A549 (cell line): Measurements from ENCODE around the gene PCSK6. TPM values are rescaled to one million over a fixed set of nuclear protein-coding genes. Genes with fewer than 3 reads are reported as not detected.

Experiments used
- ATAC-seq, 2 experiments: fragments of 200-7000 bp in 1 of 2; fragments of >200 bp in 1 of 2; cut with Nextera tagmentation in 1 of 2; cut with Tn5 transposase in 1 of 2; 3 replicates each; pipeline versions ENCODE4 v1.8.0 to v1.9.1; 2018 to 2020; ENCODE audit warnings: mild to moderate bottlenecking in 1 of 2, moderate library complexity in 1 of 2
- CTCF ChIA-PET: fragments of 300-600 bp; sonication (Branson Sonifier 250); formaldehyde crosslinking; extraction: SDS; loops from one replicate; lab custom pipeline; 2021; ENCODE audit warnings: antibody characterized with exemption, inconsistent platforms; lab: Yijun Ruan, JAX
- POLR2A ChIA-PET: fragments of 350-600 bp; formaldehyde crosslinking; extraction: SDS; loops from one replicate; lab custom pipeline; 2021; ENCODE audit warnings: antibody characterized with exemption, inconsistent platforms; lab: Yijun Ruan, JAX
- DNase-seq, 2 experiments: peaks; one replicate each; pipeline versions ENCODE4 v3.0.0 to v3.0.0-alpha.2; 2011 to 2016; ENCODE audit warnings: low read depth in 1 of 2, low spot score in 1 of 2
- FAIRE-seq: peaks from 2 replicates; lab custom pipeline; 2011; peaks lifted over from hg19 to GRCh38; lab: Jason Lieb, UNC
- H3K27ac ChIP-seq, 2 experiments: fragments of >200 bp; sonication (Bioruptor Twin); formaldehyde crosslinking; 3 replicates each; pipeline ENCODE4 v1.5.1; 2016 to 2017
- H3K4me1 ChIP-seq: fragments of >200 bp; sonication (Bioruptor Twin); formaldehyde crosslinking; 3 replicates; pipeline ENCODE4 v1.6.1; 2016
- H3K4me2 ChIP-seq: fragments of >200 bp; sonication (Bioruptor Twin); formaldehyde crosslinking; 3 replicates; pipeline ENCODE4 v1.6.1; 2016
- H3K4me3 ChIP-seq: fragments of >200 bp; sonication (Bioruptor Twin); formaldehyde crosslinking; 3 replicates; pipeline ENCODE4 v1.5.1; 2016
- H3K9me3 ChIP-seq: fragments of >200 bp; sonication (Bioruptor Twin); formaldehyde crosslinking; 3 replicates; pipeline ENCODE4 v1.6.1; 2016
- CBX2 ChIP-seq: fragments of 200-600 bp; sonication (generic); IDR thresholded peaks from 2 replicates; pipeline ENCODE4 v1.6.1; 2016; ENCODE audit warnings: low read depth, mild to moderate bottlenecking, borderline replicate concordance
- CHD4 ChIP-seq: fragments of 200-600 bp; sonication (generic); IDR thresholded peaks from 2 replicates; pipeline ENCODE4 v1.6.1; 2016; ENCODE audit warnings: antibody characterized with exemption, mild to moderate bottlenecking, borderline replicate concordance
- EHF ChIP-seq: fragments of 250-450 bp; sonication (Bioruptor Pico); IDR thresholded peaks from 2 replicates; pipeline ENCODE4 v1.5.0; 2020; ENCODE audit warnings: mild to moderate bottlenecking
- EHMT2 ChIP-seq: fragments of 200-600 bp; sonication (generic); IDR thresholded peaks from 2 replicates; pipeline ENCODE4 v1.6.1; 2016; ENCODE audit warnings: antibody characterized with exemption, low read depth, mild to moderate bottlenecking, moderate library complexity
- EP300 ChIP-seq, 2 experiments: fragments of >200 bp; sonication (Bioruptor Twin); formaldehyde crosslinking; IDR thresholded peaks; 2 replicates in 1 of 2; 3 replicates in 1 of 2; pipeline ENCODE4 v1.6.1; 2016 to 2017
- FOXS1 ChIP-seq: fragments of 250-450 bp; sonication (Bioruptor Pico); IDR thresholded peaks from 2 replicates; pipeline ENCODE4 v1.5.0; 2020; ENCODE audit warnings: mild to moderate bottlenecking, moderate library complexity
- HDAC2 ChIP-seq: fragments of 200-600 bp; sonication (generic); IDR thresholded peaks from 2 replicates; pipeline ENCODE4 v1.6.1; 2016
- HOXB5 ChIP-seq: fragments of 250-450 bp; sonication (Bioruptor Pico); IDR thresholded peaks from 2 replicates; pipeline ENCODE4 v1.5.0; 2020; ENCODE audit warnings: mild to moderate bottlenecking, moderate library complexity
- MAFK ChIP-seq: fragments of 450-650 bp; IDR thresholded peaks from 2 replicates; pipeline ENCODE4 v1.6.1; 2014; ENCODE audit not compliant: partially characterized antibody
- MAZ ChIP-seq: fragments of 150-350 bp; IDR thresholded peaks from 2 replicates; pipeline ENCODE4 v1.6.1; 2014; ENCODE audit warnings: antibody characterized with exemption, low read depth, low read length, borderline replicate concordance
- MYC ChIP-seq: IDR thresholded peaks from 2 replicates; pipeline ENCODE4 v1.6.1; 2012; ENCODE audit warnings: mild to moderate bottlenecking, inconsistent platforms, low read length, improper control_type of control experiment, borderline replicate concordance
- NPAS2 ChIP-seq: fragments of 250-450 bp; sonication (Bioruptor Pico); IDR thresholded peaks from 2 replicates; pipeline ENCODE4 v1.8.0; 2022; ENCODE audit warnings: mild to moderate bottlenecking, moderate library complexity, borderline replicate concordance
- NR3C1 ChIP-seq: fragments of >200 bp; sonication (Bioruptor Twin); formaldehyde crosslinking; IDR thresholded peaks from 3 replicates; pipeline ENCODE4 v1.6.1; 2017
- RARB ChIP-seq: fragments of 250-450 bp; sonication (Bioruptor Pico); IDR thresholded peaks from 2 replicates; pipeline ENCODE4 v1.8.0; 2021; ENCODE audit warnings: mild to moderate bottlenecking, moderate library complexity
- RFX5 ChIP-seq: fragments of 450-650 bp; IDR thresholded peaks from 2 replicates; pipeline ENCODE4 v1.7.1; 2014; ENCODE audit warnings: antibody characterized with exemption, mild to moderate bottlenecking, moderate library complexity
- SREBF2 ChIP-seq: fragments of 450-650 bp; IDR thresholded peaks from 2 replicates; pipeline ENCODE4 v1.6.1; 2014; ENCODE audit warnings: mild to moderate bottlenecking, moderate library complexity
- ZC3H11A ChIP-seq: fragments of 450-650 bp; IDR thresholded peaks from 2 replicates; pipeline ENCODE4 v1.6.1; 2014; ENCODE audit warnings: antibody characterized with exemption, mild to moderate bottlenecking
- ZFP36 ChIP-seq: fragments of 450-650 bp; IDR thresholded peaks from 2 replicates; pipeline ENCODE4 v1.6.1; 2014; ENCODE audit warnings: borderline replicate concordance; ENCODE audit not compliant: partially characterized antibody
- WGBS: methylation state at CpG from one replicate; pipeline ENCODE4 v1.1.6; 2017; ENCODE audit errors: missing lambda C conversion rate; 5-methylcytosine and 5-hydroxymethylcytosine counted together
- polyA plus RNA-seq, 4 experiments: library from polyadenylated mRNA; depleted of rRNA in 3 of 4; stranded (reverse); fragments of >200 nt; fragmentation: RNase III in 1 of 4; extraction: RNeasy Plus Mini Kit Qiagen cat#74134 plus additional on column Dnase treatment in 1 of 4; gene quantifications; 2 replicates in 3 of 4; 3 replicates in 1 of 4; pipeline ENCODE4 v1.2.3, GENCODE V29; 2011 to 2017
- TF ChIP-seq, protein P1 (sequence below): fragments of 250-450 bp; sonication (Bioruptor Pico); IDR thresholded peaks from 2 replicates; pipeline ENCODE4 v1.5.0; 2020; ENCODE audit warnings: low read depth, mild to moderate bottlenecking, moderate library complexity
- TF ChIP-seq, protein P2 (sequence below): fragments of 200-600 bp; sonication (generic); IDR thresholded peaks from 2 replicates; pipeline ENCODE4 v1.6.1; 2016; ENCODE audit warnings: antibody characterized with exemption, mild to moderate bottlenecking, moderate library complexity
- TF ChIP-seq, protein P3 (sequence below): fragments of >200 bp; sonication (Bioruptor Twin); formaldehyde crosslinking; IDR thresholded peaks from 3 replicates; pipeline ENCODE4 v1.6.1; 2016
- TF ChIP-seq, protein P4 (sequence below): IDR thresholded peaks from 2 replicates; pipeline ENCODE4 v1.6.1; 2012

PCSK6 gene
- polyA plus RNA-seq, 2 of the 4 experiments (the other 2 are of a cell fraction): 10.0 to 15.2 TPM

DNA sequence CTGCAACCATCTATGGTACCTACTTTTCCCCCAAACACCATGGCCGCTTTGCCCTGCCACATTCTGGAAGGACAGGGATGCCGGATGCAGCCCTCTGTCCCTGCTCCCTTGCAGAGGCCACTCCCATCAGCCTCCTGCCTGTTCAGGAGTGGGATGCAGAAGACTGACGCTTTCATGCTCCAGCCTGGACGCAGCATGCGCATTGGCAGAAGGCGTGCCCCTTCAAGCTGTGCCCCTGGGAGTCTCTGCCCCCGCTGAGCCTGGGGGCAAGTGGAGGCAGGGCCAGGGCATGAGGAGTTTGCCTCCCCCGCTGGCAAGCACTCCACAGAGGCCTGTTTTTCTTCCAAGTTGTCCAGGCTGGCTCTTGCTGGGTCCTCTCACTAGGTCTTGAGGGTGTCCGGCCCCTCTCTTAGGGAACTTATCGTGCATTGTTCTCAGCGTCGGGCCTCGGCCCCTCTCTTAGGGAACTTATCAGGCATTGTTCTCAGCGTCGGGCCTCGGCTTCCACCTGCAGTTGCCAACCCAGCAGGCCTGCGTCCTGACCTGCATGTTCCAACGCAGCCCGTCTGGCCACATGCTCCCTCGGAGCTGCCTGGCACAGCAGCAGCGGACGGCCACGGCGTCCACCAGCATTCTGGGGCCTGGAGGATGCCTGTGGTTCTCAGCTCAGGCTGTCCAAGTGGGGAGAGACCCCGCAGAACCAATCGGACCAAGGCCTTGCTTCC, 179.9 kb downstream of the PCSK6 start:
- ATAC-seq (no peak), DNase-seq (no peak), FAIRE-seq (no peak)
- Histone ChIP-seq H3K27ac (no peak overlapping the region), H3K4me1 (no peaks in the 10 kb centered on the region), H3K9me3 (no peaks in the 10 kb centered on the region), H3K4me3 (no peak overlapping the region), H3K4me2 (no peak overlapping the region)
- TF ChIP-seq, protein P1, sequence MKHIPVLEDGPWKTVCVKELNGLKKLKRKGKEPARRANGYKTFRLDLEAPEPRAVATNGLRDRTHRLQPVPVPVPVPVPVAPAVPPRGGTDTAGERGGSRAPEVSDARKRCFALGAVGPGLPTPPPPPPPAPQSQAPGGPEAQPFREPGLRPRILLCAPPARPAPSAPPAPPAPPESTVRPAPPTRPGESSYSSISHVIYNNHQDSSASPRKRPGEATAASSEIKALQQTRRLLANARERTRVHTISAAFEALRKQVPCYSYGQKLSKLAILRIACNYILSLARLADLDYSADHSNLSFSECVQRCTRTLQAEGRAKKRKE (CRISPR knock-in tag): no peak
- TF ChIP-seq EHMT2 (no peak), HOXB5 (CRISPR knock-in tag) (no peak), CHD4 (no peak), MAZ (no peak), FOXS1 (CRISPR knock-in tag) (no peak), ZC3H11A (no peak), NPAS2 (CRISPR knock-in tag) (no peak), RARB (CRISPR knock-in tag) (no peak)
- TF ChIP-seq, protein P2, sequence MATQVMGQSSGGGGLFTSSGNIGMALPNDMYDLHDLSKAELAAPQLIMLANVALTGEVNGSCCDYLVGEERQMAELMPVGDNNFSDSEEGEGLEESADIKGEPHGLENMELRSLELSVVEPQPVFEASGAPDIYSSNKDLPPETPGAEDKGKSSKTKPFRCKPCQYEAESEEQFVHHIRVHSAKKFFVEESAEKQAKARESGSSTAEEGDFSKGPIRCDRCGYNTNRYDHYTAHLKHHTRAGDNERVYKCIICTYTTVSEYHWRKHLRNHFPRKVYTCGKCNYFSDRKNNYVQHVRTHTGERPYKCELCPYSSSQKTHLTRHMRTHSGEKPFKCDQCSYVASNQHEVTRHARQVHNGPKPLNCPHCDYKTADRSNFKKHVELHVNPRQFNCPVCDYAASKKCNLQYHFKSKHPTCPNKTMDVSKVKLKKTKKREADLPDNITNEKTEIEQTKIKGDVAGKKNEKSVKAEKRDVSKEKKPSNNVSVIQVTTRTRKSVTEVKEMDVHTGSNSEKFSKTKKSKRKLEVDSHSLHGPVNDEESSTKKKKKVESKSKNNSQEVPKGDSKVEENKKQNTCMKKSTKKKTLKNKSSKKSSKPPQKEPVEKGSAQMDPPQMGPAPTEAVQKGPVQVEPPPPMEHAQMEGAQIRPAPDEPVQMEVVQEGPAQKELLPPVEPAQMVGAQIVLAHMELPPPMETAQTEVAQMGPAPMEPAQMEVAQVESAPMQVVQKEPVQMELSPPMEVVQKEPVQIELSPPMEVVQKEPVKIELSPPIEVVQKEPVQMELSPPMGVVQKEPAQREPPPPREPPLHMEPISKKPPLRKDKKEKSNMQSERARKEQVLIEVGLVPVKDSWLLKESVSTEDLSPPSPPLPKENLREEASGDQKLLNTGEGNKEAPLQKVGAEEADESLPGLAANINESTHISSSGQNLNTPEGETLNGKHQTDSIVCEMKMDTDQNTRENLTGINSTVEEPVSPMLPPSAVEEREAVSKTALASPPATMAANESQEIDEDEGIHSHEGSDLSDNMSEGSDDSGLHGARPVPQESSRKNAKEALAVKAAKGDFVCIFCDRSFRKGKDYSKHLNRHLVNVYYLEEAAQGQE: no peak
- ChIA-PET POLR2A (no interaction called here), CTCF (interaction anchor here (1.7 to 13.3 kb wide), 3 partner anchors 10 to 330 kb away, joined by 7 to 227 read pairs (median 12); no protein-coding TSS in a partner anchor)
- 91% methylated on average over 22 of the region's 26 CpGs for WGBS

DNA sequence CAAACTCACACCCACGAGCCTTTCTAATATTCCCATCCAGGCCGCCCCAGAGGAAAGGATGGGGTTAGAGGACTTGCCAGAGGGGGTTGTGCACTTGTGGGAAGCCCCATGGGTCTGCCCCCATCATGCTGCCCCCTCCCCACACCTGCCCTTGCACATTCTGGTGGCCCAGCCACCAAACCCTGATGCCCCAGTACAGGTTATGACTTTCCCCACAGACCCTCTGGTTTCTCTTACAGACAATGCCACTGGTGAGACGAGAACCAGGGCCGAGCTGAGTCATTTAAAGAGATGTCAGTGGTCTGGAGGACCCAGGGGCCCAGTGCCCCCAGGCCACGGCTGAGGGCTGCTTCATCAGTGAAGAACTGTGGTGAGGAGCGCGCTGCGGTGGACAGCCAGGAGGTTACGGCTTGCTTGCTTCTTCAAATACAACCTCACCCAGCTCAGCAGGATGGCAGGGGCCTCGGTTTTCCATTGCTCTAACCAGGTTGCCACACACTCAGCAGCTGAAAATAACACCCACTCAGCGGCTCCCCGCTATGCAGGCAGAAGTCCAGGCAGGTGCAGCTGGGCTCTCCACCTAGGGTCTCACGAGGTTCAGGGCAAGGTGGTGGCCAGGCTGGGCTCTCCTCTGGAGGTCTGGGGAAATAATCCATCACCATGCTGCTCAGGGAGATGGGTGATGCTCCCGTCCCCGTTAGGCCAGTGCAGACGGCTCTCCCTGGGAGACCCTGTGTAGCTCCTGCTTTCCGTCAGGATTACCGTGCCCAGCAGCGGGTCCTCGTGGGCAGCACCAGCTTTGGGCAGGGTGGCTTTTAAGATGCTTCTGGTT, 180.7 kb downstream of the PCSK6 start:
- Histone ChIP-seq H3K4me3 (no peak overlapping the region), H3K4me2 (no peak overlapping the region), H3K4me1 (no peaks in the 10 kb centered on the region), H3K27ac (no peak overlapping the region), H3K9me3 (no peaks in the 10 kb centered on the region)
- WGBS: 83% methylated on average over 17 of the region's 20 CpGs
- ChIA-PET POLR2A (no interaction called here), CTCF (interaction anchor here (1.7 to 13.3 kb wide), 3 partner anchors 9 to 330 kb away, joined by 7 to 227 read pairs (median 12); no protein-coding TSS in a partner anchor)
- FAIRE-seq: no peak
- DNase-seq: no peak
- no peak; a peak in 1 of 6 replicates for ATAC-seq
- TF ChIP-seq RFX5: no peak

DNA sequence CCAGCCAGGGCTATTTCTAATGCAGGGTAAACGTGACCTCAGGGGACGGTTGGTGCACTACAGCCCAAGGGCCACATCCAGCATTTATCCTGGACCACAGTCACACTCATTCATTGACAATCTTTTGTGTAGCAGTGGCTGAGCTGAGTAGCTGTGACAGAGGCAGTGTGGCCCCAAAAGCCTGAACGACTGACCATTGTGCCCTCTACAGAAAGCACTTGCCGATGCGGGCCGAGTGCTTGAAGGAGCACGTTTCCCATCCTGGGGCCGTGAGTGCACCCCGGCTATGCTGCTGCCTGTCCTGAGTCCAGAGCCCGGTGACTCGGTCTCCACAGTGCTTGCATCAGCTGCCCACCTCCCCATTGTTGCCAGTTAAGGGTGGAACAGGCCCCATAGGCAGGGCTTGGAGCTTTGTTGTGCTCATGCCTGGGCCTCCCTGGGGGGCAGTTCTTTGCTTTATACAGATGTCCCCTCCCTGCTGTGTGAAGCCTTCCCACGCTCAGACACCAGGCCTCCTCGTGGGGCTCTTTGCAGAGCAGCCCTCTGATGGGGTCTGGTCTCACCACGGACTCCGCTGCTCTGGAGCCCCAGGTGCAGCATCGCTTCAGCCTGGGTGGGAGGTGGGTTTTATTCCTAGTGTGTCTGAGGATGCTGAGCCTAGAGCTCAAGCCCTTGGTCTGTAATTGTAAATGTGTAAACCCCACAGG, 181.5 kb downstream of the PCSK6 start:
- ATAC-seq: no peak; a peak in 2 of 6 replicates
- Histone ChIP-seq H3K4me2 (no peak overlapping the region), H3K4me3 (no peak overlapping the region), H3K27ac (no peak overlapping the region), H3K4me1 (no peaks in the 10 kb centered on the region), H3K9me3 (no peaks in the 10 kb centered on the region)
- ChIA-PET CTCF (interaction anchor here (0.6 to 13.3 kb wide), 4 partner anchors 8 to 1103 kb away, joined by 3 to 227 read pairs (median 10); no protein-coding TSS in a partner anchor), POLR2A (no interaction called here)
- FAIRE-seq: no peak
- no peak for DNase-seq
- WGBS: 87% methylated on average over 15 of the region's 16 CpGs
- TF ChIP-seq, protein P3, sequence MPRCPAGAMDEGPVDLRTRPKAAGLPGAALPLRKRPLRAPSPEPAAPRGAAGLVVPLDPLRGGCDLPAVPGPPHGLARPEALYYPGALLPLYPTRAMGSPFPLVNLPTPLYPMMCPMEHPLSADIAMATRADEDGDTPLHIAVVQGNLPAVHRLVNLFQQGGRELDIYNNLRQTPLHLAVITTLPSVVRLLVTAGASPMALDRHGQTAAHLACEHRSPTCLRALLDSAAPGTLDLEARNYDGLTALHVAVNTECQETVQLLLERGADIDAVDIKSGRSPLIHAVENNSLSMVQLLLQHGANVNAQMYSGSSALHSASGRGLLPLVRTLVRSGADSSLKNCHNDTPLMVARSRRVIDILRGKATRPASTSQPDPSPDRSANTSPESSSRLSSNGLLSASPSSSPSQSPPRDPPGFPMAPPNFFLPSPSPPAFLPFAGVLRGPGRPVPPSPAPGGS: no peak
- TF ChIP-seq CBX2 (no peak), MYC (no peak), ZFP36 (no peak), SREBF2 (no peak), MAFK (no peak), FOXS1 (CRISPR knock-in tag) (no peak), EP300 (IDR thresholded peaks at IDR 0.05) (no peak), NR3C1 (no peak), HDAC2 (no peak), EHF (CRISPR knock-in tag) (no peak)
- TF ChIP-seq, protein P4, sequence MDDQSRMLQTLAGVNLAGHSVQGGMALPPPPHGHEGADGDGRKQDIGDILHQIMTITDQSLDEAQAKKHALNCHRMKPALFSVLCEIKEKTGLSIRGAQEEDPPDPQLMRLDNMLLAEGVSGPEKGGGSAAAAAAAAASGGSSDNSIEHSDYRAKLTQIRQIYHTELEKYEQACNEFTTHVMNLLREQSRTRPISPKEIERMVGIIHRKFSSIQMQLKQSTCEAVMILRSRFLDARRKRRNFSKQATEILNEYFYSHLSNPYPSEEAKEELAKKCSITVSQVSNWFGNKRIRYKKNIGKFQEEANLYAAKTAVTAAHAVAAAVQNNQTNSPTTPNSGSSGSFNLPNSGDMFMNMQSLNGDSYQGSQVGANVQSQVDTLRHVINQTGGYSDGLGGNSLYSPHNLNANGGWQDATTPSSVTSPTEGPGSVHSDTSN: no peak
